Kidney (tissue), 14 donors: ENCODE measurements around the gene RIMBP2. TPM values are rescaled to one million over a fixed set of nuclear protein-coding genes. Genes with fewer than 3 reads are reported as not detected.

Experiments
- DNase-seq, 5 donors: peaks; one replicate each; pipeline ENCODE4 v3.0.0-alpha.2; 2013 to 2020
- FAIRE-seq: peaks from 2 replicates; lab custom pipeline; 2012; peaks lifted over from hg19 to GRCh38; lab: Jason Lieb, UNC
- H3K27ac ChIP-seq, 2 donors: one replicate each; pipeline ENCODE4 v1.7.0; 2013; ENCODE audit warnings: low read depth in 2 of 2, low read length in 2 of 2, inconsistent platforms in 1 of 2
- H3K27me3 ChIP-seq: one replicate; pipeline ENCODE4 v1.7.1; 2013; ENCODE audit warnings: low read length, inconsistent platforms; ENCODE audit not compliant: control insufficient read depth, insufficient read depth
- H3K36me3 ChIP-seq, 3 donors: one replicate each; pipeline versions ENCODE4 v1.7.0 to v1.7.1; 2013; ENCODE audit warnings: low read length in 3 of 3, control low read depth in 1 of 3, inconsistent platforms in 1 of 3; ENCODE audit not compliant: insufficient read depth in 3 of 3, control insufficient read depth in 2 of 3
- H3K4me1 ChIP-seq, 3 donors: one replicate each; pipeline versions ENCODE4 v1.7.0 to v1.7.1; 2013; ENCODE audit warnings: low read length in 3 of 3, inconsistent platforms in 1 of 3, low read depth in 1 of 3; ENCODE audit not compliant: control insufficient read depth in 2 of 3, insufficient read depth in 2 of 3
- H3K4me3 ChIP-seq, 3 donors: one replicate each; pipeline versions ENCODE4 v1.7.0 to v1.8.1; 2013; ENCODE audit warnings: low read length in 3 of 3, control low read depth in 1 of 3, inconsistent platforms in 1 of 3
- H3K9ac ChIP-seq, 3 donors: one replicate each; pipeline versions ENCODE4 v1.7.0 to v1.7.1; 2013; ENCODE audit warnings: low read length in 3 of 3, control low read depth in 1 of 3, inconsistent platforms in 1 of 3
- H3K9me3 ChIP-seq, 3 donors: one replicate each; pipeline versions ENCODE4 v1.7.0 to v1.7.1; 2013; ENCODE audit warnings: low read length in 3 of 3, control low read depth in 1 of 3, inconsistent platforms in 1 of 3; ENCODE audit not compliant: control insufficient read depth in 2 of 3, insufficient read depth in 1 of 3
- intact Hi-C: fragments of 100-400 bp; cut with DNase I; formaldehyde crosslinking; loops from one replicate; pipeline ENCODE4 v1.11.1; 2022
- polyA plus RNA-seq: library from polyadenylated mRNA; stranded (reverse); fragments of 350-450 nt; fragmentation: Illumina TruSeq; extraction: RNeasy Lipid Tissue Mini Kit (QIAGEN cat#74804); gene quantifications from one replicate; pipeline ENCODE4 v1.2.3, GENCODE V29; 2014; ENCODE audit warnings: low read depth, low replicate concordance; ENCODE audit not compliant: insufficient read depth
- total RNA-seq: library from RNA; stranded (reverse); fragmentation: NEBNext Ultra II Directional; extraction: Animal tissue kit (Norgen Biotek cat#: 25700); gene quantifications from one replicate; pipeline ENCODE4 v1.2.1, GENCODE V29; 2021
- TF ChIP-seq, protein P1 (sequence below): IDR thresholded peaks from 3 replicates; pipeline ENCODE4 v1.5.1; 2012; ENCODE audit warnings: mild to moderate bottlenecking, moderate library complexity, borderline replicate concordance; ENCODE audit not compliant: insufficient read depth; ENCODE audit errors: extremely low read depth
- donor health status: control.
- donor health status: control.
- donor health status: control.
- donor health status: control.
- donor health status: control.
- donor health status: DM: yes; HTN: yes; CAD: no.
- donor health status: Normal renal cell carcinoma (clear cell type).

The RIMBP2 gene
- total and polyA plus RNA-seq, 2 donors from 2014 or later = 2.8 to 51.7 TPM

DNA sequence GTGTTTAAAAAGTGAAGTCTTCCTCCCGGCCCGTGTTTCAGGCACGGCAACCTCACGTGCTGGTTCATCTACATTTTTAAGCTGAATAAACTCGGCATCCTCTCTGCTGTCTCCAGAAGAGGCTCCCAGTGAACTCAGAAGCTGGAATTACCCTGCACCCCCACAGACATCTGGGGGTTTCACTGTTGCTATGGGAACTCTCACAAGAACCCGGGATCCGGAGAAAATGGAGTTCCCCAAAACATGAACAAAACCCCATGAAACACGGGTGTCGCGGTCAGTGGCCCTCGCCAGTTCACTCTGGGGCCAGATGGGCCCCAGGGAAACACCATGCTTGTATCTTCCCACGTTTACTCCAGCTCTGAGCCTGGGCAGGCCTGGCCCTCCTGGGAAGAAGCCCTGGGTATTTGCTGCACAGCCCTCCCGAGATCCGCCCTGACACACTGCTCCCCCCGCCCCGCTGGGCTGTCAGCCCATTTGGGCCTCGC, 234.7 kb downstream of the RIMBP2 start:
- no peak for FAIRE-seq
- H3K27ac ChIP-seq = no peak overlapping the region
- no peak overlapping the region for H3K4me3 ChIP-seq
- no peaks in the 10 kb centered on the region for H3K27me3 ChIP-seq
- peak in 1 of 5 donors; percentile 52 for DNase-seq
- no peaks in the 10 kb centered on the region for H3K9me3 ChIP-seq
- intact Hi-C loops = no loop called here
- H3K9ac ChIP-seq = no peak overlapping the region
- no peaks in the 10 kb centered on the region for H3K36me3 ChIP-seq
- H3K4me1 ChIP-seq = no peaks in the 10 kb centered on the region
- TF ChIP-seq, protein P1, sequence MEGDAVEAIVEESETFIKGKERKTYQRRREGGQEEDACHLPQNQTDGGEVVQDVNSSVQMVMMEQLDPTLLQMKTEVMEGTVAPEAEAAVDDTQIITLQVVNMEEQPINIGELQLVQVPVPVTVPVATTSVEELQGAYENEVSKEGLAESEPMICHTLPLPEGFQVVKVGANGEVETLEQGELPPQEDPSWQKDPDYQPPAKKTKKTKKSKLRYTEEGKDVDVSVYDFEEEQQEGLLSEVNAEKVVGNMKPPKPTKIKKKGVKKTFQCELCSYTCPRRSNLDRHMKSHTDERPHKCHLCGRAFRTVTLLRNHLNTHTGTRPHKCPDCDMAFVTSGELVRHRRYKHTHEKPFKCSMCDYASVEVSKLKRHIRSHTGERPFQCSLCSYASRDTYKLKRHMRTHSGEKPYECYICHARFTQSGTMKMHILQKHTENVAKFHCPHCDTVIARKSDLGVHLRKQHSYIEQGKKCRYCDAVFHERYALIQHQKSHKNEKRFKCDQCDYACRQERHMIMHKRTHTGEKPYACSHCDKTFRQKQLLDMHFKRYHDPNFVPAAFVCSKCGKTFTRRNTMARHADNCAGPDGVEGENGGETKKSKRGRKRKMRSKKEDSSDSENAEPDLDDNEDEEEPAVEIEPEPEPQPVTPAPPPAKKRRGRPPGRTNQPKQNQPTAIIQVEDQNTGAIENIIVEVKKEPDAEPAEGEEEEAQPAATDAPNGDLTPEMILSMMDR = no peak

DNA sequence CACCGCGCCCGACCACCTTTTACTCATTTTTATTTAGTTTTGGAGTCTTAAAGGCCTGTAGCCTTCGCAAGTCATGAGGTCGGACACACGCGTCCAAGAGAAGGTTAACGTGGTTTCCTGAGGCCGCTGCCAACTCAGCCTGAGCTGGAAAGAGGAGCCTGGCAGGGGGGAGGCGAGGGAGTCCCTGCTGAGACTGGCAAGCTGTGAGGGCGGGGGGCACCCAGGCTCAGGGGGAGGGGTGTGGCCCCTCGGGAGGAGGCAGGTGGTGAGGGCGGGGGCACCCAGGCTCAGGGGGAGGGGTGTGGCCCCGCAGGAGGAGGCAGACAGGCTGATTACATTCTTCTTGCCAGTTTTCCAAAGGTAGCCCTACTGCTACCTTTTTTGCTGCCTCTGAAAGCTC, 235.2 kb downstream of the RIMBP2 start:
- H3K9me3 ChIP-seq = no peaks in the 10 kb centered on the region
- TF ChIP-seq, protein P1 = no peak

DNA sequence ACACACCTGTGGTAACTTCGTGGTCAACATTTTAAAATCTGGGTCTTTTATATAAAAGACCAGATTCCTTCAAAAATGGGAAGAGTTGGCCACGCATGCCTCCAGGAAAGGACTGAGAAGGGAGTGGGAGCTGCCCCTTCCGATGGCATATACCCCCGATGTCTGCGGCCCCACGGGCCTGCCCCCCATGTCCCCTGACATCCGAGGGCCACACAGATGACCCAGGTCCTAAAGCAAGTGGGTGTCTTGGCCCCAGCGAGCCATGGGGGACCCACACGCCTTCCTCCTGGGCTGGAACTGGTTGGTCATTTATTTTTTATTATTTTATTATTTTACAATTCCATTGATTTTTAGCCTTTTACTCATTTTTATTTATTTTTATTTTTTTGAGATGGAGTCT, 235.9 kb downstream of the RIMBP2 start:
- H3K9ac ChIP-seq = no peak overlapping the region
- H3K27me3 ChIP-seq = no peaks in the 10 kb centered on the region
- DNase-seq (no peak), FAIRE-seq (no peak)
- no peaks in the 10 kb centered on the region for H3K36me3 ChIP-seq
- intact Hi-C loops = no loop called here
- H3K9me3 ChIP-seq = no peaks in the 10 kb centered on the region
- TF ChIP-seq, protein P1 = no peak
- no peak overlapping the region for H3K4me3 ChIP-seq
- no peaks in the 10 kb centered on the region for H3K4me1 ChIP-seq
- no peak overlapping the region for H3K27ac ChIP-seq

More for the DNA sequence above, 235.2 kb downstream of the RIMBP2 start:
- Histone ChIP-seq H3K27ac (no peak overlapping the region), H3K4me1 (no peaks in the 10 kb centered on the region), H3K36me3 (no peaks in the 10 kb centered on the region), H3K4me3 (no peak overlapping the region), H3K9ac (no peak overlapping the region), H3K27me3 (no peaks in the 10 kb centered on the region)
- FAIRE-seq (no peak), DNase-seq (peak in 1 of 5 donors; percentile 59)
- intact Hi-C loops = no loop called here
